Central memory CD4-positive, alpha-beta T cell (primary cell): ENCODE data around the gene KRTAP12-1.
A peak's percentile ranks its signal among the peaks of the same experiment; 100 is the strongest.
"Not testable (repeated sequence)": the region's sequence is repeated elsewhere in the genome, so short reads cannot be mapped to it uniquely, and the experiment has no call there.

ENCODE experiments used
- DNase-seq: peaks from one replicate; pipeline ENCODE4 v3.0.0; 2022

KRTAP12-1 gene

GRCh38 chr21:44664691-44665090 lies 17.3 kb downstream of the KRTAP12-1 start:
- no peak for DNase-seq

- DNase-seq: not testable (repeated sequence)
These were observed 20.4 kb downstream of the KRTAP12-1 start for GRCh38 chr21:44661567-44661966.

GRCh38 chr21:44658913-44659595 lies 22.9 kb downstream of the KRTAP12-1 start:
- DNase-seq: peak; percentile 46

GRCh38 chr21:44658541-44658910 lies 23.4 kb downstream of the KRTAP12-1 start:
- DNase-seq: no peak

GRCh38 chr21:44657635-44658540 lies 24.1 kb downstream of the KRTAP12-1 start, which contains the start of gene KRTAP12-3:
Gene KRTAP12-3, plus strand, starts transcription at chr21:44657932. Its CDS starts 48 bp downstream, at chr21:44657980.
- peak; percentile 91 for DNase-seq

- DNase-seq: no peak
These were observed 25.1 kb downstream of the KRTAP12-1 start for GRCh38 chr21:44656868-44657267.

- DNase-seq: no peak
These were observed 27.3 kb downstream of the KRTAP12-1 start, which contains the start of gene KRTAP12-4 for GRCh38 chr21:44654576-44655175. Gene KRTAP12-4, minus strand, starts transcription at chr21:44654659. Its CDS starts 45 bp downstream, at chr21:44654614.

GRCh38 chr21:44653656-44654575 lies 28.0 kb downstream of the KRTAP12-1 start:
- peak; percentile 85 for DNase-seq

- DNase-seq: no peak
These were observed 28.8 kb downstream of the KRTAP12-1 start for GRCh38 chr21:44653123-44653522.

- no peak for DNase-seq
These were observed 30.8 kb downstream of the KRTAP12-1 start for GRCh38 chr21:44650973-44651675.

- no peak for DNase-seq
These were observed 31.5 kb downstream of the KRTAP12-1 start for GRCh38 chr21:44650265-44650972.

- no peak for DNase-seq
These were observed 32.4 kb downstream of the KRTAP12-1 start for GRCh38 chr21:44649521-44650100.

GRCh38 chr21:44648557-44649311 lies 33.2 kb downstream of the KRTAP12-1 start:
- DNase-seq: no peak

GRCh38 chr21:44647222-44647552 lies 34.8 kb downstream of the KRTAP12-1 start:
- no peak for DNase-seq

GRCh38 chr21:44646366-44647221 lies 35.4 kb downstream of the KRTAP12-1 start, which contains the start of gene KRTAP10-11:
Gene KRTAP10-11, plus strand, starts transcription at chr21:44646414. Its CDS starts 45 bp downstream, at chr21:44646459.
- DNase-seq: not testable (repeated sequence)

GRCh38 chr21:44644878-44645277 lies 37.1 kb downstream of the KRTAP12-1 start:
- no peak for DNase-seq

- no peak for DNase-seq
These were observed 38.1 kb downstream of the KRTAP12-1 start for GRCh38 chr21:44643741-44644310.

GRCh38 chr21:44640761-44641160 lies 41.2 kb downstream of the KRTAP12-1 start:
- no peak for DNase-seq
